ENCODE results near the gene PWWP3B.

- TF ChIP-seq POLR2AphosphoS5 (IDR thresholded peaks at IDR 0.05) (no peak), POLR2A (IDR thresholded peaks at IDR 0.05) (no peak)
- TF ChIP-seq, protein P1, sequence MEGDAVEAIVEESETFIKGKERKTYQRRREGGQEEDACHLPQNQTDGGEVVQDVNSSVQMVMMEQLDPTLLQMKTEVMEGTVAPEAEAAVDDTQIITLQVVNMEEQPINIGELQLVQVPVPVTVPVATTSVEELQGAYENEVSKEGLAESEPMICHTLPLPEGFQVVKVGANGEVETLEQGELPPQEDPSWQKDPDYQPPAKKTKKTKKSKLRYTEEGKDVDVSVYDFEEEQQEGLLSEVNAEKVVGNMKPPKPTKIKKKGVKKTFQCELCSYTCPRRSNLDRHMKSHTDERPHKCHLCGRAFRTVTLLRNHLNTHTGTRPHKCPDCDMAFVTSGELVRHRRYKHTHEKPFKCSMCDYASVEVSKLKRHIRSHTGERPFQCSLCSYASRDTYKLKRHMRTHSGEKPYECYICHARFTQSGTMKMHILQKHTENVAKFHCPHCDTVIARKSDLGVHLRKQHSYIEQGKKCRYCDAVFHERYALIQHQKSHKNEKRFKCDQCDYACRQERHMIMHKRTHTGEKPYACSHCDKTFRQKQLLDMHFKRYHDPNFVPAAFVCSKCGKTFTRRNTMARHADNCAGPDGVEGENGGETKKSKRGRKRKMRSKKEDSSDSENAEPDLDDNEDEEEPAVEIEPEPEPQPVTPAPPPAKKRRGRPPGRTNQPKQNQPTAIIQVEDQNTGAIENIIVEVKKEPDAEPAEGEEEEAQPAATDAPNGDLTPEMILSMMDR (IDR thresholded peaks at IDR 0.05), result no peak
Observed at GRCh38 chrX:106150701-106151100, 17.4 kb upstream of the PWWP3B start.
